ENCODE data around the gene JAK3.

The JAK3 gene

DNA sequence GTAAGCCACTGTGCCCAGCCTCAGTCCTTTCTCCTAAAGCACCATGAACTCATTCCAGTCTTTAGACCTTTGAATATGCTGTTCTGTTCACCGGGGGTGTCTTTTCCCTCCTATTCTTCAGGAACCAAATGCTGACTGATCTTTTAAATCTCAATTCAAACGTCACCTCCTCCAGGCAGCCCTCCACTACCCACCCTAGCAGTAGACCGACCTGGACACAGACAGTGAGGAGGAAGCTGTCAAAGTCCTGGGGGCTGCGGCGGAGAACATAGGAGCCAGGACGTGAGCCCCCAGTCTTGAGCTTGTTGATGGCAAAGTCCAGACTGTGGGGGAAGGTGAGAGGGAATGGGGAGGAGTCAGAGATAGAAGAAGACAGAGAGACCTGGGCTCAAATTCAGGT lies 7.8 kb downstream of the JAK3 start:
- H3K9me3 ChIP-seq (ENCODE audit: insufficient read depth, low read length): no peaks in the 10 kb centered on the region
- peaks cover 67% of the 10 kb centered on the region for H3K36me3 ChIP-seq (replicated peaks; ENCODE audit: low read depth, low read length)
- no peak overlapping the region for H3K4me3 ChIP-seq (ENCODE audit: low read length)
- no peak overlapping the region for H3K27ac ChIP-seq (ENCODE audit: low read length)
- H3K27me3 ChIP-seq (ENCODE audit: low read depth, low read length): no peaks in the 10 kb centered on the region
- no peak for TF ChIP-seq EZH2phosphoT487 (IDR thresholded peaks at IDR 0.05; ENCODE audit: low read depth)
- TF ChIP-seq, protein P1, sequence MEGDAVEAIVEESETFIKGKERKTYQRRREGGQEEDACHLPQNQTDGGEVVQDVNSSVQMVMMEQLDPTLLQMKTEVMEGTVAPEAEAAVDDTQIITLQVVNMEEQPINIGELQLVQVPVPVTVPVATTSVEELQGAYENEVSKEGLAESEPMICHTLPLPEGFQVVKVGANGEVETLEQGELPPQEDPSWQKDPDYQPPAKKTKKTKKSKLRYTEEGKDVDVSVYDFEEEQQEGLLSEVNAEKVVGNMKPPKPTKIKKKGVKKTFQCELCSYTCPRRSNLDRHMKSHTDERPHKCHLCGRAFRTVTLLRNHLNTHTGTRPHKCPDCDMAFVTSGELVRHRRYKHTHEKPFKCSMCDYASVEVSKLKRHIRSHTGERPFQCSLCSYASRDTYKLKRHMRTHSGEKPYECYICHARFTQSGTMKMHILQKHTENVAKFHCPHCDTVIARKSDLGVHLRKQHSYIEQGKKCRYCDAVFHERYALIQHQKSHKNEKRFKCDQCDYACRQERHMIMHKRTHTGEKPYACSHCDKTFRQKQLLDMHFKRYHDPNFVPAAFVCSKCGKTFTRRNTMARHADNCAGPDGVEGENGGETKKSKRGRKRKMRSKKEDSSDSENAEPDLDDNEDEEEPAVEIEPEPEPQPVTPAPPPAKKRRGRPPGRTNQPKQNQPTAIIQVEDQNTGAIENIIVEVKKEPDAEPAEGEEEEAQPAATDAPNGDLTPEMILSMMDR (IDR thresholded peaks at IDR 0.05; ENCODE audit: low read depth, low read length): no peak
- no peak overlapping the region for H2AFZ ChIP-seq (ENCODE audit: low read depth, low read length)
- peaks cover 7% of the 10 kb centered on the region; the same call in 1 of the 2 replicates for H4K20me1 ChIP-seq (ENCODE audit: insufficient read depth, low read length)
- H3K79me2 ChIP-seq (ENCODE audit: low read length): peaks cover 14% of the 10 kb centered on the region
- H3K9ac ChIP-seq (ENCODE audit: low read length): no peak overlapping the region
- no peak overlapping the region for H3K4me2 ChIP-seq (ENCODE audit: low read length)
- no peaks in the 10 kb centered on the region for H3K4me1 ChIP-seq (ENCODE audit: low read length)

DNA sequence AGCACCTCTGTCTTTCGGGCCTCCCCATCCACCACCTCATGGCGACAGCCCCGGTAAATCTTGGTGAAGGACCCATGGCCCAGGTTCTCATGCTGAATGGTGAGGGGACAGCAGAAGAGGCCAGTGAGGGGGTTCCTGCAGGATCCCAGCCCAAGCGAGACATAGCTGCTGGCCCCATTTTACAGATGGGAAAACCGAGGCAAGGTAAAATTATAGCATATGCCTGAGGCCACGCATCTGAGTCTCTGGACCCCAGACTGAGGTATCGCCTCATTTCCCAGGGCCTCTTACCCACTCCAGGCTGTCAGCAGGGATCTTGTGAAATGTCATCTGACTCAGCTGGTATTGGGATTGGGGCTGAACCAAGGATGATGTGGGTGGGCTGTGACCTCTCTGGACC lies 9.8 kb downstream of the JAK3 start:
- no peak for TF ChIP-seq EZH2phosphoT487 (IDR thresholded peaks at IDR 0.05; ENCODE audit: low read depth)
- Histone ChIP-seq H3K4me1 (ENCODE audit: low read length) (no peaks in the 10 kb centered on the region), H3K4me3 (ENCODE audit: low read length) (no peak overlapping the region), H2AFZ (ENCODE audit: low read depth, low read length) (no peak overlapping the region), H3K27ac (ENCODE audit: low read length) (no peak overlapping the region), H3K9me3 (ENCODE audit: insufficient read depth, low read length) (no peaks in the 10 kb centered on the region), H3K9ac (ENCODE audit: low read length) (no peak overlapping the region), H3K79me2 (ENCODE audit: low read length) (no peaks in the 10 kb centered on the region), H4K20me1 (ENCODE audit: insufficient read depth, low read length) (no peaks in the 10 kb centered on the region), H3K36me3 (replicated peaks; ENCODE audit: low read depth, low read length) (peaks cover 63% of the 10 kb centered on the region), H3K4me2 (ENCODE audit: low read length) (no peak overlapping the region), H3K27me3 (ENCODE audit: low read depth, low read length) (no peaks in the 10 kb centered on the region)

DNA sequence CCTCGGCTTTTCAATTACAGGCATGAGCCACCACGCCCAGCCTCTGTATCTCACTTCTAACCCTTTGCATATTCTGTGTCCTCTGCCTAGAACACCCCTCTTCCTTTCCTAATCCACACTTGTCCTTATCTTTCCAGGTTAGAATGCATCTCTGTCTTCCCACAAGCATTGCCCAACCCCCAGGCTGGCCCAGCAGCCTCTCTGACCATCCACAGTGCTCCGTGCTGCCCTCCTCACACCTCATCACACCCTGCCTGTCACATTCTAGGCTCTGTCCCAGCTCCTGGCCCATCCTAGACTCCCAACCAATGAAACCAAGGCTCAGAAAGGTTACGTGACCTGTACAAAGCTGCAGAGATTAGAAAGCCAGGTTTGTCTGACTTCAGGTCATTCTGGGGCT lies 11.3 kb downstream of the JAK3 start:
- Histone ChIP-seq H3K79me2 (ENCODE audit: low read length) (no peaks in the 10 kb centered on the region), H3K4me3 (ENCODE audit: low read length) (no peak overlapping the region), H2AFZ (ENCODE audit: low read depth, low read length) (no peak overlapping the region), H3K36me3 (replicated peaks; ENCODE audit: low read depth, low read length) (peaks cover 63% of the 10 kb centered on the region), H3K9me3 (ENCODE audit: insufficient read depth, low read length) (no peaks in the 10 kb centered on the region), H3K27me3 (ENCODE audit: low read depth, low read length) (no peaks in the 10 kb centered on the region), H3K27ac (ENCODE audit: low read length) (no peak overlapping the region), H3K4me2 (ENCODE audit: low read length) (no peak overlapping the region), H4K20me1 (ENCODE audit: insufficient read depth, low read length) (no peaks in the 10 kb centered on the region), H3K4me1 (ENCODE audit: low read length) (no peaks in the 10 kb centered on the region), H3K9ac (ENCODE audit: low read length) (no peak overlapping the region)
- no peak for TF ChIP-seq EZH2phosphoT487 (IDR thresholded peaks at IDR 0.05; ENCODE audit: low read depth)
- TF ChIP-seq, protein P1 (IDR thresholded peaks at IDR 0.05; ENCODE audit: low read depth, low read length): no peak

DNA sequence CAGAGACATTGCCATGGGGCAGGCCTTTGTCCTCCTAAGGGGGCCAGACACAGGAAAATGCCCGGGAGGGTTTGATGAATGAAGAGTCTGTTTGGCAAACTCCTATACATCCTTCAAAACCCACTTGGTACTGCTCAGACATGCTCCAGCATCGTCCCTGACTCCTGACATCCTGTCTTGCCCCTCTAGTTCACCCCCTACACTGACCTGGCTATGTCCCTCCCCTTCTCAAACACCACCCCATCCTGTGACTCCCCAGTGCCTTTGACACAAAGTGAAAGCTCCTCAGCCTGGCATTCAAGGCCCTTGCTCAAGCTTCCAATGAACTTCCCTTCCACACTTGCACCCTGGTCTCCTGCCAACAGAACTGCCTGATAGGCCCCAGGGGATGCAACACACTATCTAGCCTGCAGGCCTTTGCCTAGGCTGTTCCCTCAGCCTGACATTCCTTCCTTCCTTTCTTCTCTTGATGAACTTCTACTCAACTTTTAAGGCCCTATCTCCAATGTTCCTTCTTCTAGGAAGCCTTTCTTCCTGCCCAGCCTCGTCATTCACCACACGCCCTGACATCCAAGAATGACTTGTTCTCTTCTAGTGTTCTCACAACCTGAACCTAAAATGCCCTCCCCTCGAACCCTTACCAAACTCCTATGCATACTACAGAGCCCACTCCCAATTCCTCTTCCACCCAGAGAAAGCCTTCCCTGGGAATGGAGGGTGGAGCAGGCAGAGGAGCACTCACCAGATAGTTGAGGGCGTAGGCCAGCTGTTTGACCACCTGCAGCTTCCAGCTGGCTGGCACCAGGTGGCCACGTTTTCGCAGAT lies 12.4 kb downstream of the JAK3 start:
- Histone ChIP-seq H3K9ac (ENCODE audit: low read length) (no peak overlapping the region), H3K27me3 (ENCODE audit: low read depth, low read length) (no peaks in the 10 kb centered on the region), H3K4me1 (ENCODE audit: low read length) (no peaks in the 10 kb centered on the region), H3K36me3 (replicated peaks; ENCODE audit: low read depth, low read length) (peaks cover 62% of the 10 kb centered on the region), H4K20me1 (ENCODE audit: insufficient read depth, low read length) (no peaks in the 10 kb centered on the region), H3K9me3 (ENCODE audit: insufficient read depth, low read length) (no peaks in the 10 kb centered on the region), H3K4me3 (ENCODE audit: low read length) (no peak overlapping the region), H3K4me2 (ENCODE audit: low read length) (no peak overlapping the region), H3K79me2 (ENCODE audit: low read length) (no peaks in the 10 kb centered on the region), H2AFZ (ENCODE audit: low read depth, low read length) (no peak overlapping the region), H3K27ac (ENCODE audit: low read length) (no peak overlapping the region)
- TF ChIP-seq EZH2phosphoT487 (IDR thresholded peaks at IDR 0.05; ENCODE audit: low read depth): no peak
- TF ChIP-seq, protein P1 (IDR thresholded peaks at IDR 0.05; ENCODE audit: low read depth, low read length): no peak

Data from OCI-LY3 (cell line).